Articular chondrocyte of knee joint (primary cell): ENCODE data around the gene KCNK13. TPM values are rescaled to one million over a fixed set of nuclear protein-coding genes. Genes with fewer than 3 reads are reported as not detected.

Experiments used
- small RNA-seq: library from RNA; depleted of rRNA; stranded (forward); fragments of <200 nt; gene quantifications from one replicate; pipeline ENCODE3, GENCODE V24; 2012
- total RNA-seq: library from RNA; depleted of rRNA; stranded (reverse); fragments of >200 nt; gene quantifications from 2 replicates; pipeline ENCODE4 v1.2.3, GENCODE V29; 2012

The KCNK13 gene
- not detected in 2 replicates for total RNA-seq

DNA sequence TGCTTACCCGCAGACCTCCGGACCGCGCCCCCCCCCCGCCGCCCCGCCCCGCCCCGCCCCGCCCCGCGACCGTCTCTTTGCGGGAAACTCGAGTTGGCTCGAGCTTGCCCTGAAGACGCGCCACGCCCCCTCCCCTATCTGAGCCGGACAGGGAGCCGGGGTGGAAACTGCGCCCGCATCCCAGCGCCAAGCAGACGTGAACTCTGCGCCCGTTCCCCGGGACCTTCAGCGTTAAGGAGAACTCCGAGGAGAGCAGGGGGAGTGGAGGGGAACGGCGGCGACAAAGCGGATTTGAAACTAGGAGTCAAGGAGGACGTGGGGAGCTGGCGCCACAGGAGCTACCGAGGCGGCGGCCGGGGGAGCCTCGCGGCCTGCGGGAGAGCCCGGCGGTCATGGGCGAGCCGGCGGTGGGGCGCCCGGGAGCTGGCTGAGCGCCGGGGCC, at the start of gene KCNK13:
TSS of gene KCNK13 (plus strand) at position 310 of the 442 bp plus-strand sequence. CDS start 212 bp downstream, outside the sequence.

Small RNAs within 50 kb of the gene (small RNA-seq; reads per million reads assigned to genes)
- not detected for gene RF00019

Other genes with a start within 250 kb of the KCNK13 start
- gene EFCAB11, start 107.3 kb upstream of the KCNK13 start, total RNA-seq, result 6.7 and 9.9 TPM in 2 replicates
- 13.2 and 13.5 TPM in 2 replicates for gene TDP1, start 106.1 kb upstream of the KCNK13 start, total RNA-seq
- 167 and 200 TPM in 2 replicates for gene PSMC1, start 194.6 kb downstream of the KCNK13 start, total RNA-seq